Uterus (tissue), 4 donors: Measurements from ENCODE around the gene FHAD1. TPM values are rescaled to one million over a fixed set of nuclear protein-coding genes. Genes with fewer than 3 reads are reported as not detected.

Experiments
- DNase-seq, 2 donors: peaks; one replicate each; pipeline ENCODE4 v3.0.0-alpha.2; 2019 to 2020
- H3K27ac ChIP-seq, 2 donors: fragments of 200-600 bp; sonication (generic); 1 replicate in 1 of 2; 2 replicates in 1 of 2; pipeline ENCODE4 v1.5.1; 2016 to 2018
- H3K27me3 ChIP-seq, 2 donors: fragments of 200-600 bp; sonication (generic); one replicate each; pipeline ENCODE4 v1.5.1; 2018 to 2019; ENCODE audit warnings: control low read depth in 1 of 2
- H3K36me3 ChIP-seq, 2 donors: fragments of 200-600 bp; sonication (generic); one replicate each; pipeline ENCODE4 v1.5.1; 2019; ENCODE audit warnings: control low read depth in 1 of 2
- H3K4me1 ChIP-seq, 2 donors: fragments of 200-600 bp; sonication (generic); one replicate each; pipeline ENCODE4 v1.5.1; 2018 to 2019; ENCODE audit warnings: control low read depth in 1 of 2
- H3K4me3 ChIP-seq, 2 donors: fragments of 200-600 bp; sonication (generic); 1 replicate in 1 of 2; 2 replicates in 1 of 2; pipeline ENCODE4 v1.5.1; 2018 to 2019; ENCODE audit warnings: mild to moderate bottlenecking in 1 of 2
- H3K9me3 ChIP-seq, 2 donors: fragments of 200-600 bp; sonication (generic); one replicate each; pipeline ENCODE4 v1.5.1; 2019; ENCODE audit warnings: control low read depth in 1 of 2
- CTCF ChIP-seq, 4 experiments: fragments of 200-600 bp in 2 of 4; fragments of 450-650 bp in 2 of 4; sonication (generic) in 2 of 4; IDR thresholded peaks; one replicate each; pipeline ENCODE4 v1.5.1; 2016 to 2019; ENCODE audit warnings: antibody characterized with exemption in 4 of 4, mild to moderate bottlenecking in 2 of 4, moderate library complexity in 1 of 4
- POLR2A ChIP-seq, 2 donors: fragments of 450-650 bp; IDR thresholded peaks; one replicate each; pipeline ENCODE4 v1.6.1; 2016; ENCODE audit warnings: antibody characterized with exemption in 2 of 2, mild to moderate bottlenecking in 1 of 2, moderate library complexity in 1 of 2
- intact Hi-C: fragments of 100-400 bp; cut with DNase I; formaldehyde crosslinking; loops from one replicate; pipeline ENCODE4 v1.15.1; 2023; ENCODE audit warnings: low total_unique reads
- total RNA-seq, 4 donors: library from RNA; depleted of rRNA in 3 of 4; stranded (reverse); fragments of >200 nt in 3 of 4; gene quantifications; one replicate each; pipeline versions ENCODE4 v1.1.0 to v1.2.4, GENCODE V29; 2014 to 2023
- donor health status: DM: yes; HTN: yes; CAD: no.

The FHAD1 gene
- total RNA-seq, 4 donors from 2014 or later = 1.1 to 4.1 TPM; not detected in 2

DNA sequence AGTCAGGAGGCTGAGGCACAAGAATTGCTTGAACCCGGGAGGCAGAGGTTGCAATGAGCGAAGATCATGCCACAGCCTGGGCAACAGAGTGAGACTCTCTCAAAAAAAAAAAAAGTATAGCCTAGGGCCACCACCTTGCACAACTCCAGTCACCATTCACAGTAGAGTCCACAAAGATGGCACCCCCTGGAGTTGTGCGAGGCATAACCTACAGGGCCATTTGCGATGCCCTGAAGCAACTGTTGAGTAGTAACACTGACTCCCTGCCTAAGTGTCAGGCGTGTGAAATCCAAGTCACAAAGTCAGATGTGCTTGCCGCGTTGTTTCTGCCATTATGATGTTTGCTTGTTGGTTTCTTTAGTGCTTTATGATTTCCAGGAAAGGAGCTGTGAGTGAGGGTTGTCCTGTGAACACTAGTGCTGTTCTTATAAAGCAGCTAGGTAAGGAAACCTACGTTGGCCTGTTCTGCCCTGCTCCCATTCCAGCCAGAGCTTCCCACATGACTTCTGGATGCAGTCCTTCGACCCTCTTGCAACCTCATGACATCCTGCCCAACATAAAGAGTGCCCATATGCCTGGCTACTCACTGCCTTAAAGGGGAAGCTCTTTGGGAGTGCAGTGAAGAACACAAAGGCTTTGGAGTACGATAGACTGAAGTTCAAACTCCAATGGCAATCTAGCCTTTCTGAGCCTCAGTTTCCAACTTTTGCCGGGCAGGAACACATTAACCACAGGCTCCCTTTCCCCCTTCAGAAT is 29.8 kb downstream of the FHAD1 start:
- TF ChIP-seq POLR2A (IDR thresholded peaks at IDR 0.05) (no peak), CTCF (IDR thresholded peaks at IDR 0.05) (no peak)
- Histone ChIP-seq H3K36me3 (no peaks in the 10 kb centered on the region), H3K4me1 (no peaks in the 10 kb centered on the region), H3K27me3 (peaks cover 0 to 7% of the 10 kb centered on the region in 2 donors), H3K4me3 (no peak overlapping the region), H3K27ac (no peak overlapping the region), H3K9me3 (no peaks in the 10 kb centered on the region)
- intact Hi-C loops = no loop called here
- no peak for DNase-seq

DNA sequence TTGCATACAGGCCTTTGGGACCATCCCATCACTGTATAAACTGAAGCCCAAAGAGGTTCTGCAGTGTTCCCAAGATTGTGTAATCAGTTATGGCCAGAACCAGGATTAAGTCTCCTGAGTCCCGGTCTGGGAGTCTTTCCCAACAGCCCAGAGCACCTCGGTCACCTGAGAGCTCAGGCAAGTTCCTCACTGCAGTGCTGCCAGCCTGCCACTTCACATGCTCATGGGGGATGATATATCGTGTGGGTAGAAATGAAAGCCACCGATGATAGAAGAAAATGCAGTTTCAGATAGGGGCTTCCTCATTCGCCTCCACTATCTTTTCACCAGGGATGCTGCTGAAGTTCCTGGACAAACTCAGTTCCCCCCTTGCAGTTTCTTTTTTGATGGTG is 30.4 kb downstream of the FHAD1 start:
- Histone ChIP-seq H3K27me3 (peaks cover 0 to 7% of the 10 kb centered on the region in 2 donors), H3K27ac (no peak overlapping the region), H3K4me3 (no peak overlapping the region), H3K36me3 (no peaks in the 10 kb centered on the region), H3K9me3 (no peaks in the 10 kb centered on the region), H3K4me1 (no peaks in the 10 kb centered on the region)
- DNase-seq = no peak
- intact Hi-C loops = no loop called here
- TF ChIP-seq POLR2A (IDR thresholded peaks at IDR 0.05) = no peak
- no peak for TF ChIP-seq CTCF (IDR thresholded peaks at IDR 0.05)

DNA sequence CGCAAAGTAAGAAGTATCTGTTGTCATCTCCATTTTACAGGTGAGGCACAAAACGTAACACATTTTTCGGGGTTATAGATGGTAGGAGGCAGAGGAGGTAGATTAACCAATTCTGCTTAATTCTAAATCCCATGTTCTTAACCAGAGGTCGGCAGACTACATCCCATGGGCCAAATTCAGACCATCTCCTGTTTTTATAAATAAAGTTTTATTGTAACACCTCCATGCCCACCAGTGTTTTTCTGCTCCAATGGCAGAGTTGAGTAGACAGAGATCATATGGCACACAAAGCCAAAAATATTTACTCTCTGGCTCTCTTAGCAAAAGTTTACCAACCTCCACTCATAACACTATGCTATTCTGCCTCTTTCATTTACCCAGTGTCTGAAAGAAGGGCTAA is 30.9 kb downstream of the FHAD1 start:
- intact Hi-C loops = no loop called here
- no peak for DNase-seq
- no peak for TF ChIP-seq CTCF (IDR thresholded peaks at IDR 0.05)
- TF ChIP-seq POLR2A (IDR thresholded peaks at IDR 0.05) = no peak

DNA sequence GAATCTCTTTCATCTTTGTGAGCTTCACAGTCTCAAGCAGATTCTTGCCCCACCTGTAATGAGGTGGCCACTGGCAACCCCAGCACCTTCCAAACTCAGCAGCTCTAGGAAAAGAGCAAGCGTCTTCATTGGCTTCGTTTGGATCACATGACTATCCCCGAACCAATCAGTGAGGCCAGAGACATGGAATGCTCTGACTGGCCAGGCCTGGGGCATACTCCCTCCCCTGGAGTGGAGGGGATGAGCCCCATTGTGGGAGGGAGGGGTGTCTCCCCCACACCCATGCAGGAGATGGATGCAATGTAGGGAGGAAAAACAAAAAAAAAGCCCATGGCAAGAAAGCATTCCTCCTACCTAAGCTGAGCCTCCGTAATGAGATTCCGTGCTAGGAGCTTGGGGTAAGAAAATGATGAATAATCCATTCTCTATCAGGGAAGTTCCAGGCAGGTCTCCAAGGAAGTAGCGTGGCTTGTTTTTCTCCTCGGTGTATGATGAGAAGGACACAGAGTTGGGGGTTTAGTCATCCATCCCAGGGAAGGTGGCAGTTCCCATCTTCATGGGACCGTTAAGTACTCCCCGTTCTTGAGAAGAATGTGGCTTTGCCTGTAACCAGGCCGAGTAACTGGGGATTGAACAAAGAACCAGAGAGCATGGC is 32.7 kb downstream of the FHAD1 start:
- intact Hi-C loops = no loop called here
- H3K36me3 ChIP-seq = no peaks in the 10 kb centered on the region
- H3K27me3 ChIP-seq = no peaks in the 10 kb centered on the region
- no peaks in the 10 kb centered on the region for H3K9me3 ChIP-seq
- DNase-seq = no peak
- H3K27ac ChIP-seq = no peak overlapping the region
- H3K4me1 ChIP-seq = no peaks in the 10 kb centered on the region
- no peak overlapping the region for H3K4me3 ChIP-seq
- TF ChIP-seq CTCF (IDR thresholded peaks at IDR 0.05) (no peak), POLR2A (IDR thresholded peaks at IDR 0.05) (no peak)

More for the DNA sequence above, 30.9 kb downstream of the FHAD1 start:
- no peaks in the 10 kb centered on the region for H3K9me3 ChIP-seq
- no peaks in the 10 kb centered on the region for H3K4me1 ChIP-seq
- H3K27ac ChIP-seq = no peak overlapping the region
- no peak overlapping the region for H3K4me3 ChIP-seq
- no peaks in the 10 kb centered on the region for H3K36me3 ChIP-seq
- peaks cover 0 to 7% of the 10 kb centered on the region in 2 donors for H3K27me3 ChIP-seq

DNA sequence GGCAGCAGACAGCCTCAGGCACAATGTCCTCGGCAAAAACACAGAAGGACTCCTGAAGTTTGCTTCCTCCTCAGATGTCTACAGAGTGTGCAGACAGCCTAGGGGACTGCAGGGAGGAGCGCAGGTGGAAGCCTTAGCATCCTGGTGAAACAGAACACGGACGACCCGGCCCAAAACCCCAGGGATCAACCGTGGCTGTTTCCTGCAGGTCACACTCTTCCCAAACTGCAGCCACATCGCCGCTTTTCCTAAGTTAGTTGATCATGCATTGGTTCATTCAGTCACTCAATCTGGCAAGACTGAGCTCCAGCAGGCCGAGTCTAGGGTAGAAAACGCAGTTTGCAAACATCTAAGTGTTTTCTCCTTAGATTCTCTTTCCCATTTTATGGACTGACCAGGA is 33.4 kb downstream of the FHAD1 start:
- intact Hi-C loops = no loop called here
- no peaks in the 10 kb centered on the region for H3K36me3 ChIP-seq

More for the DNA sequence above, 33.4 kb downstream of the FHAD1 start:
- Histone ChIP-seq H3K27me3 (no peaks in the 10 kb centered on the region), H3K9me3 (no peaks in the 10 kb centered on the region), H3K4me1 (no peaks in the 10 kb centered on the region), H3K27ac (no peak overlapping the region), H3K4me3 (no peak overlapping the region)
- TF ChIP-seq CTCF (IDR thresholded peaks at IDR 0.05) = no peak
- no peak for DNase-seq
